HepG2 (cell line): Measurements from ENCODE around the gene DPP6. TPM values are rescaled to one million over a fixed set of nuclear protein-coding genes. Genes with fewer than 3 reads are reported as not detected.

ENCODE experiments used
- ATAC-seq: fragments of 200-7000 bp; cut with Tn5 transposase; 3 replicates; pipeline ENCODE4 v1.9.1; 2020; ENCODE audit warnings: mild to moderate bottlenecking, moderate library complexity
- BruUV-seq: library from RNA; stranded (reverse); fragments of 400-500 nt; replicated peaks from 2 replicates; lab custom pipeline; 2021; lab: Mats Ljungman, UMichigan
- CTCF ChIA-PET: fragments of 300-600 bp; formaldehyde crosslinking; extraction: SDS; loops from one replicate; lab custom pipeline; 2021; ENCODE audit warnings: low total read pairs, inconsistent platforms, low intra/inter-chr PET ratio; lab: Yijun Ruan, JAX
- POLR2A ChIA-PET: fragments of 350-600 bp; sonication (Branson Sonifier 250); formaldehyde crosslinking; loops from one replicate; lab custom pipeline; 2020; ENCODE audit warnings: antibody characterized with exemption, inconsistent platforms; lab: Yijun Ruan, JAX
- DNase-seq: peaks from one replicate; pipeline ENCODE4 v3.0.0-alpha.2; 2015; ENCODE audit warnings: low spot score
- FAIRE-seq: peaks from 3 replicates; lab custom pipeline; 2011; peaks lifted over from hg19 to GRCh38; lab: Jason Lieb, UNC
- H2AFZ ChIP-seq: one replicate; pipeline ENCODE4 v1.6.1; 2011; ENCODE audit warnings: low read length, inconsistent platforms
- H3K27ac ChIP-seq: fragments of 300-600 bp; 3 replicates; pipeline ENCODE4 v1.8.0; 2011; ENCODE audit warnings: mixed run types, mild to moderate bottlenecking, mixed read lengths, low read length, inconsistent platforms; ENCODE audit not compliant: insufficient read depth; ENCODE audit errors: extremely low read length
- H3K27me3 ChIP-seq, 2 experiments: fragments of 200-600 bp in 1 of 2; 2 replicates in 1 of 2; 3 replicates in 1 of 2; pipeline versions ENCODE4 v1.6.0 to v1.8.0; 2011; ENCODE audit warnings: low read length in 2 of 2, mild to moderate bottlenecking in 2 of 2, moderate library complexity in 2 of 2, inconsistent platforms in 1 of 2; ENCODE audit not compliant: insufficient read depth in 2 of 2, control insufficient read depth in 1 of 2
- H3K36me3 ChIP-seq, 2 experiments: fragments of 200-600 bp in 1 of 2; replicated peaks in 1 of 2; 2 replicates in 1 of 2; 3 replicates in 1 of 2; pipeline versions ENCODE4 v1.5.1 to v1.8.0; 2011; ENCODE audit warnings: low read length in 2 of 2, inconsistent platforms in 1 of 2; ENCODE audit not compliant: insufficient read depth in 2 of 2, control insufficient read depth in 1 of 2
- H3K4me1 ChIP-seq: 2 replicates; pipeline ENCODE4 v1.5.1; 2012; ENCODE audit warnings: low read length, inconsistent platforms; ENCODE audit not compliant: insufficient read depth
- H3K4me2 ChIP-seq: 2 replicates; pipeline ENCODE4 v1.6.0; 2011; ENCODE audit warnings: low read depth, low read length, inconsistent platforms
- H3K4me3 ChIP-seq, 3 experiments: fragments of 200-600 bp in 1 of 3; sonication (generic), shearing (Covaris generic) in 1 of 3; replicated peaks in 1 of 3; 2 replicates each; pipeline ENCODE4 v1.5.1; 2011 to 2016; ENCODE audit warnings: low read length in 3 of 3, inconsistent platforms in 2 of 3, low read depth in 2 of 3, mild to moderate bottlenecking in 2 of 3, control low read depth in 1 of 3, mixed read lengths in 1 of 3; ENCODE audit not compliant: insufficient read depth in 1 of 3
- H3K79me2 ChIP-seq: one replicate; pipeline ENCODE4 v1.6.1; 2011; ENCODE audit warnings: low read length, inconsistent platforms; ENCODE audit not compliant: insufficient read depth
- H3K9ac ChIP-seq: 2 replicates; pipeline ENCODE4 v1.6.0; 2011; ENCODE audit warnings: mild to moderate bottlenecking, low read depth, low read length, inconsistent platforms; ENCODE audit not compliant: insufficient read depth
- H3K9me3 ChIP-seq: 2 replicates; pipeline ENCODE4 v1.5.1; 2012; ENCODE audit warnings: mild to moderate bottlenecking, low read length
- H4K20me1 ChIP-seq: 2 replicates; pipeline ENCODE4 v1.6.0; 2011; ENCODE audit warnings: inconsistent platforms, mild to moderate bottlenecking, low read length, moderate library complexity; ENCODE audit not compliant: insufficient read depth
- ARNT2 ChIP-seq: sonication (generic); formaldehyde crosslinking; IDR thresholded peaks from 2 replicates; pipeline ENCODE4 v1.8.0; 2022; ENCODE audit warnings: mild to moderate bottlenecking, low read depth, missing genetic modification reagents, moderate library complexity
- CAMTA2 ChIP-seq: sonication (generic); formaldehyde crosslinking; IDR thresholded peaks from 2 replicates; pipeline ENCODE4 v1.4.0; 2020; ENCODE audit warnings: mild to moderate bottlenecking, missing genetic modification reagents, borderline replicate concordance
- HNRNPLL ChIP-seq: fragments of 200-400 bp; formaldehyde crosslinking; IDR thresholded peaks from 2 replicates; pipeline ENCODE4 v1.6.1; 2017; ENCODE audit warnings: mild to moderate bottlenecking, low read depth, low read length; ENCODE audit not compliant: poor library complexity, severe bottlenecking
- IKZF4 ChIP-seq: sonication (generic); formaldehyde crosslinking; IDR thresholded peaks from 2 replicates; pipeline ENCODE4 v1.5.1; 2020; ENCODE audit warnings: borderline replicate concordance, mild to moderate bottlenecking, low read depth, missing genetic modification reagents; ENCODE audit errors: not compliant biosample characterization
- KAT2B ChIP-seq: fragments of 150-350 bp; IDR thresholded peaks from 2 replicates; pipeline ENCODE4 v1.6.1; 2014; ENCODE audit warnings: low read depth, low read length, borderline replicate concordance
- MAFG ChIP-seq: sonication (generic); formaldehyde crosslinking; IDR thresholded peaks from 2 replicates; pipeline ENCODE4 v1.5.1; 2020; ENCODE audit warnings: mild to moderate bottlenecking, missing genetic modification reagents
- NFE2L1 ChIP-seq: sonication (generic); formaldehyde crosslinking; IDR thresholded peaks from 2 replicates; pipeline ENCODE4 v1.4.0; 2020; ENCODE audit warnings: missing genetic modification reagents, mild to moderate bottlenecking, borderline replicate concordance
- RBM39 ChIP-seq: fragments of 200-400 bp; formaldehyde crosslinking; IDR thresholded peaks from one replicate; pipeline ENCODE4 v1.6.1; 2018; ENCODE audit warnings: antibody characterized with exemption, mild to moderate bottlenecking, low read depth, low read length; ENCODE audit not compliant: poor library complexity, severe bottlenecking
- SATB2 ChIP-seq: sonication (generic); formaldehyde crosslinking; IDR thresholded peaks from 2 replicates; pipeline ENCODE4 v1.5.0; 2020; ENCODE audit warnings: missing genetic modification reagents
- SMAD9 ChIP-seq: sonication (generic); formaldehyde crosslinking; IDR thresholded peaks from 2 replicates; pipeline ENCODE4 v1.5.1; 2020; ENCODE audit warnings: mild to moderate bottlenecking, missing genetic modification reagents
- SMC3 ChIP-seq: IDR thresholded peaks from 2 replicates; pipeline ENCODE4 v1.6.1; 2011; ENCODE audit warnings: low read length, improper control_type of control experiment
- TEF ChIP-seq: sonication (generic); formaldehyde crosslinking; IDR thresholded peaks from 2 replicates; pipeline ENCODE4 v1.5.0; 2020; ENCODE audit warnings: missing genetic modification reagents
- WIZ ChIP-seq: sonication (generic); formaldehyde crosslinking; IDR thresholded peaks from 2 replicates; pipeline ENCODE4 v1.5.1; 2020; ENCODE audit warnings: mild to moderate bottlenecking, missing genetic modification reagents
- ZBTB46 ChIP-seq: sonication (generic); formaldehyde crosslinking; IDR thresholded peaks from 2 replicates; pipeline ENCODE4 v1.4.0; 2020; ENCODE audit warnings: mild to moderate bottlenecking, missing genetic modification reagents, borderline replicate concordance
- ZFX ChIP-seq: sonication (generic); formaldehyde crosslinking; IDR thresholded peaks from 2 replicates; pipeline ENCODE4 v1.4.0; 2020; ENCODE audit warnings: mild to moderate bottlenecking, low read depth, missing genetic modification reagents, moderate library complexity
- ZNF382 ChIP-seq: sonication (generic); formaldehyde crosslinking; IDR thresholded peaks from 2 replicates; pipeline ENCODE4 v1.5.0; 2020; ENCODE audit warnings: missing genetic modification reagents, mild to moderate bottlenecking, borderline replicate concordance
- ZNF558 ChIP-seq: sonication (generic); formaldehyde crosslinking; IDR thresholded peaks from 2 replicates; pipeline ENCODE4 v1.9.0; 2022; ENCODE audit warnings: mild to moderate bottlenecking, missing genetic modification reagents, borderline replicate concordance
- ZNF580 ChIP-seq: IDR thresholded peaks from 2 replicates; pipeline ENCODE4 v1.6.1; 2016; ENCODE audit warnings: low read depth, borderline replicate concordance
- ZNF788 ChIP-seq: sonication (generic); formaldehyde crosslinking; IDR thresholded peaks from 2 replicates; pipeline ENCODE4 v1.5.0; 2020; ENCODE audit warnings: mild to moderate bottlenecking, missing genetic modification reagents, borderline replicate concordance
- WGBS: methylation state at CpG from one replicate; pipeline ENCODE4 v1.1.6; 2017; ENCODE audit warnings: low lambda C conversion rate; 5-methylcytosine and 5-hydroxymethylcytosine counted together
- in situ Hi-C: cut with HindIII; loops from 2 replicates; pipeline ENCODE4 v1.10.0; 2017; ENCODE audit warnings: low pct_unique_long_range_greater_than_20kb; ENCODE audit not compliant: extremely low pct_ligation_motif_present
- intact Hi-C: fragments of 100-400 bp; cut with micrococcal nuclease; formaldehyde crosslinking; loops from one replicate; pipeline ENCODE4 v1.10.0; 2022; ENCODE audit not compliant: unreplicated experiment
- polyA plus RNA-seq, 8 experiments: library from polyadenylated mRNA; depleted of rRNA in 3 of 8; stranded (reverse) in 7 of 8; unstranded in 1 of 8; fragments of >200 nt; fragmentation: Illumina TruSeq in 4 of 8; extraction: Trizol in 4 of 8; gene quantifications; 2 replicates each; pipeline versions ENCODE4 v1.2.1 to v1.2.3, GENCODE V29; 2011 to 2016; ENCODE audit warnings: low read depth in 4 of 8, missing spikeins in 1 of 8, mixed read lengths in 1 of 8; ENCODE audit not compliant: insufficient read depth in 1 of 8
- total RNA-seq, 5 experiments: library from RNA; depleted of rRNA; stranded (reverse); fragments of >200 nt; fragmentation: Illumina TruSeq; extraction: Trizol; gene quantifications; 2 replicates each; pipeline ENCODE4 v1.2.3, GENCODE V29; 2016; ENCODE audit warnings: low read depth in 1 of 5

The DPP6 gene
- total and polyA plus RNA-seq, 2 of the 13 experiments (the other 11 are each of a cell fraction or from before 2014, with no cell fraction given), result not detected

- DNase-seq (no peak), FAIRE-seq (no peak), ATAC-seq (no peak)
- H3K36me3 ChIP-seq, result no peaks in the 10 kb centered on the region
- H2AFZ ChIP-seq, result no peak overlapping the region
- H3K27ac ChIP-seq, result no peak overlapping the region
- POLR2A ChIA-PET, result no interaction called here
- no peak overlapping the region for H3K4me3 ChIP-seq
- H3K27me3 ChIP-seq, result peaks cover 1 to 24% of the 10 kb centered on the region in 2 experiments; a peak in 2 of 5 replicates
- WGBS, result 6% methylated on average over 5 of the region's 9 CpGs
- BruUV-seq, result no TSS peak
- in situ Hi-C loops (no loop called here), intact Hi-C loops (no loop called here)
- H3K9me3 ChIP-seq, result no peaks in the 10 kb centered on the region
- no peak overlapping the region for H3K9ac ChIP-seq
- no peaks in the 10 kb centered on the region for H4K20me1 ChIP-seq
- H3K79me2 ChIP-seq, result no peaks in the 10 kb centered on the region
- TF ChIP-seq IKZF4 (no peak), SMC3 (no peak), HNRNPLL (no peak), CAMTA2 (CRISPR knock-in tag) (no peak), ZFX (no peak), RBM39 (no peak), SATB2 (CRISPR knock-in tag) (no peak), TEF (CRISPR knock-in tag) (no peak), ARNT2 (CRISPR knock-in tag) (no peak), ZNF382 (CRISPR knock-in tag) (no peak), ZNF788 (CRISPR knock-in tag) (no peak), ZNF558 (CRISPR knock-in tag) (no peak), ZNF580 (CRISPR knock-in tag) (no peak), ZBTB46 (no peak), WIZ (no peak), NFE2L1 (CRISPR knock-in tag) (no peak), KAT2B (no peak), SMAD9 (CRISPR knock-in tag) (no peak), MAFG (CRISPR knock-in tag) (no peak)
- no peaks in the 10 kb centered on the region for H3K4me1 ChIP-seq
- H3K4me2 ChIP-seq, result no peak overlapping the region
- CTCF ChIA-PET, result no interaction called here
Measured at GRCh38 chr7:154587792-154588191, 535.6 kb downstream of the DPP6 start.
